HG03354 (cell line): ENCODE data around the gene WDR46.
A peak's percentile ranks its signal among the peaks of the same experiment; 100 is the strongest.
"Not testable (repeated sequence)": the region's sequence is repeated elsewhere in the genome, so short reads cannot be mapped to it uniquely, and the experiment has no call there.

Source experiments
- ATAC-seq: cut with Tn5 transposase; IDR thresholded peaks from one replicate; pipeline ENCODE4 v1.9.1; 2021; ENCODE audit warnings: mild to moderate bottlenecking; ENCODE audit not compliant: unreplicated experiment, poor library complexity, severe bottlenecking

WDR46 gene

GRCh38 chr6:33290459-33290858 is 1.4 kb upstream of the WDR46 start:
- ATAC-seq: no peak

GRCh38 chr6:33289784-33290315 is 811 bp upstream of the WDR46 start:
- peak; percentile 14 for ATAC-seq

GRCh38 chr6:33288141-33288920 is 708 bp downstream of the WDR46 start:
- no peak for ATAC-seq

- ATAC-seq: no peak
Measured at GRCh38 chr6:33286946-33287914, 1.8 kb downstream of the WDR46 start.

GRCh38 chr6:33285214-33285613 is 3.8 kb downstream of the WDR46 start:
- ATAC-seq: not testable (repeated sequence)

- no peak for ATAC-seq
Measured at GRCh38 chr6:33280539-33280938, 8.5 kb downstream of the WDR46 start.

- no peak for ATAC-seq
Measured at GRCh38 chr6:33279971-33280511, 9.0 kb downstream of the WDR46 start.

- no peak for ATAC-seq
Measured at GRCh38 chr6:33279257-33279695, 9.8 kb downstream of the WDR46 start.

- ATAC-seq: no peak
Measured at GRCh38 chr6:33278810-33279209, 10.2 kb downstream of the WDR46 start.

- ATAC-seq: no peak
Measured at GRCh38 chr6:33278392-33278741, 10.7 kb downstream of the WDR46 start.

- ATAC-seq: no peak
Measured at GRCh38 chr6:33277663-33278391, 11.2 kb downstream of the WDR46 start.

GRCh38 chr6:33276864-33277662 is 12.0 kb downstream of the WDR46 start, which contains the start of gene B3GALT4:
B3GALT4 (plus strand) TSS chr6:33277123; CDS start chr6:33277420, 297 bp downstream.
- peak; percentile 59 for ATAC-seq

GRCh38 chr6:33276581-33276863 is 12.5 kb downstream of the WDR46 start:
- ATAC-seq: no peak

- ATAC-seq: not testable (repeated sequence)
Measured at GRCh38 chr6:33275795-33276580, 13.1 kb downstream of the WDR46 start.

- ATAC-seq: no peak
Measured at GRCh38 chr6:33273924-33274902, 14.8 kb downstream of the WDR46 start.

- ATAC-seq: no peak
Measured at GRCh38 chr6:33273129-33273923, 15.7 kb downstream of the WDR46 start.
